Bronchial epithelial cell (primary cell): Measurements from ENCODE around the gene DYRK1A. TPM values are rescaled to one million over a fixed set of nuclear protein-coding genes. Genes with fewer than 3 reads are reported as not detected.

ENCODE experiments used
- DNase-seq: peaks from one replicate; pipeline ENCODE4 v3.0.0-alpha.2; 2010; ENCODE audit warnings: low read depth
- FAIRE-seq: peaks from 2 replicates; lab custom pipeline; 2011; peaks lifted over from hg19 to GRCh38; lab: Jason Lieb, UNC
- H3K27me3 ChIP-seq: 2 replicates; pipeline ENCODE4 v1.5.1; 2011; ENCODE audit warnings: low read length; ENCODE audit not compliant: control insufficient read depth, insufficient read depth
- H3K36me3 ChIP-seq: 2 replicates; pipeline ENCODE4 v1.5.1; 2011; ENCODE audit warnings: low read length; ENCODE audit not compliant: control insufficient read depth, insufficient read depth
- H3K4me3 ChIP-seq: 2 replicates; pipeline ENCODE4 v1.5.1; 2011; ENCODE audit warnings: mild to moderate bottlenecking, low read depth, low read length, control low read depth
- CTCF ChIP-seq: IDR thresholded peaks from 2 replicates; pipeline ENCODE4 v1.5.1; 2011; ENCODE audit warnings: mild to moderate bottlenecking, moderate library complexity, low read length, control low read depth, inconsistent platforms; ENCODE audit not compliant: insufficient read depth, severe bottlenecking
- total RNA-seq: library from RNA; depleted of rRNA; stranded (reverse); fragments of >200 nt; gene quantifications from 2 replicates; pipeline ENCODE4 v1.2.1, GENCODE V29; 2014

DYRK1A gene
- total RNA-seq, 1 donor from 2014 or later, result 51.1 TPM

- no peak for TF ChIP-seq CTCF
- no peaks in the 10 kb centered on the region for H3K27me3 ChIP-seq
- FAIRE-seq, result no peak
- H3K36me3 ChIP-seq, result no peaks in the 10 kb centered on the region
- H3K4me3 ChIP-seq, result peak overlapping the region; percentile 67
- DNase-seq, result no peak
These were observed 196.5 kb downstream of the DYRK1A start for GRCh38 chr21:37562920-37563640.

- DNase-seq (peak; percentile 84), FAIRE-seq (no peak)
- Histone ChIP-seq H3K27me3 (no peaks in the 10 kb centered on the region), H3K36me3 (no peaks in the 10 kb centered on the region), H3K4me3 (peak overlapping the region; percentile 67)
- peak; percentile 56 for TF ChIP-seq CTCF
These were observed 197.2 kb downstream of the DYRK1A start for GRCh38 chr21:37563641-37564340.

GRCh38 chr21:37564341-37564923 is 197.9 kb downstream of the DYRK1A start:
- no peak for TF ChIP-seq CTCF
- peak; percentile 99 for DNase-seq
- H3K4me3 ChIP-seq, result peak overlapping the region; percentile 67
- FAIRE-seq, result peak; percentile 62
- H3K36me3 ChIP-seq, result no peaks in the 10 kb centered on the region
- no peaks in the 10 kb centered on the region for H3K27me3 ChIP-seq

- no peak for FAIRE-seq
- no peak for DNase-seq
- Histone ChIP-seq H3K36me3 (no peaks in the 10 kb centered on the region), H3K4me3 (no peak overlapping the region), H3K27me3 (no peaks in the 10 kb centered on the region)
- no peak for TF ChIP-seq CTCF
These were observed 198.5 kb downstream of the DYRK1A start for GRCh38 chr21:37564924-37565529.

GRCh38 chr21:37565530-37566223 is 199.1 kb downstream of the DYRK1A start:
- Histone ChIP-seq H3K36me3 (no peaks in the 10 kb centered on the region), H3K4me3 (no peak overlapping the region), H3K27me3 (no peaks in the 10 kb centered on the region)
- FAIRE-seq, result no peak
- DNase-seq, result no peak
- no peak for TF ChIP-seq CTCF
